PFSK-1 (cell line): Measurements from ENCODE around the gene VWA5B2.

ENCODE experiments used
- FOXP2 ChIP-seq: optimal IDR thresholded peaks from 2 replicates; pipeline ENCODE3; 2011; ENCODE audit warnings: borderline replicate concordance, control low read depth, inconsistent platforms; ENCODE audit not compliant: insufficient read depth; ENCODE audit errors: extremely low read length, extremely low read depth
- POLR2AphosphoS5 ChIP-seq: IDR thresholded peaks from 2 replicates; pipeline ENCODE4 v1.6.1; 2012; ENCODE audit warnings: low read depth, mild to moderate bottlenecking, control low read depth, low read length, moderate library complexity
- REST ChIP-seq, 2 experiments: IDR thresholded peaks; 2 replicates each; pipeline versions ENCODE4 v1.6.1 to v1.8.0; 2011 to 2012; ENCODE audit warnings: low read depth in 2 of 2, low read length in 2 of 2, control low read depth in 1 of 2, inconsistent platforms in 1 of 2, mild to moderate bottlenecking in 1 of 2, moderate library complexity in 1 of 2; ENCODE audit not compliant: insufficient read depth in 1 of 2
- SIN3A ChIP-seq: IDR thresholded peaks from 2 replicates; pipeline ENCODE4 v1.6.1; 2012; ENCODE audit warnings: mild to moderate bottlenecking, low read length, moderate library complexity, borderline replicate concordance; ENCODE audit not compliant: insufficient read depth
- TAF1 ChIP-seq: IDR thresholded peaks from 2 replicates; pipeline ENCODE4 v1.6.1; 2012; ENCODE audit warnings: low read length, control low read depth, borderline replicate concordance; ENCODE audit not compliant: insufficient read depth

Gene VWA5B2

GRCh38 chr3:184250167-184250828, 20.9 kb downstream of the VWA5B2 start:
- TF ChIP-seq POLR2AphosphoS5: no peak
- no peak; a peak in 1 of 4 replicates for TF ChIP-seq REST (IDR thresholded peaks at IDR 0.05; ENCODE audit: insufficient read depth in 1 of 2, low read depth in 2 of 2, low read length in 2 of 2)
- no peak for TF ChIP-seq SIN3A
- no peak for TF ChIP-seq TAF1
- no peak for TF ChIP-seq FOXP2

GRCh38 chr3:184255291-184256039, 26.1 kb downstream of the VWA5B2 start:
- TF ChIP-seq REST (IDR thresholded peaks at IDR 0.05; ENCODE audit: insufficient read depth in 1 of 2, low read depth in 2 of 2, low read length in 2 of 2): no peak

- TF ChIP-seq FOXP2: no peak
- TF ChIP-seq POLR2AphosphoS5: no peak
- no peak for TF ChIP-seq TAF1
- no peak for TF ChIP-seq SIN3A
- no peak for TF ChIP-seq REST (IDR thresholded peaks at IDR 0.05; ENCODE audit: insufficient read depth in 1 of 2, low read depth in 2 of 2, low read length in 2 of 2)
These were observed 27.9 kb downstream of the VWA5B2 start for GRCh38 chr3:184257083-184257915.

- no peak for TF ChIP-seq FOXP2
- TF ChIP-seq TAF1: no peak
- no peak for TF ChIP-seq POLR2AphosphoS5
- no peak for TF ChIP-seq REST (IDR thresholded peaks at IDR 0.05; ENCODE audit: insufficient read depth in 1 of 2, low read depth in 2 of 2, low read length in 2 of 2)
- TF ChIP-seq SIN3A: no peak
These were observed 29.5 kb downstream of the VWA5B2 start for GRCh38 chr3:184258926-184259325.
